IPS-15b (cell line): ENCODE measurements around the gene CCDC170.

Source experiments
- H3K27me3 ChIP-seq: one replicate; pipeline ENCODE4 v1.6.1; 2013; ENCODE audit warnings: low read length; ENCODE audit not compliant: control insufficient read depth, insufficient read depth
- H3K36me3 ChIP-seq: one replicate; pipeline ENCODE4 v1.6.1; 2013; ENCODE audit warnings: low read length; ENCODE audit not compliant: control insufficient read depth, insufficient read depth
- H3K4me1 ChIP-seq: one replicate; pipeline ENCODE4 v1.6.1; 2013; ENCODE audit warnings: mild to moderate bottlenecking, low read length; ENCODE audit not compliant: control insufficient read depth, insufficient read depth
- H3K4me3 ChIP-seq: one replicate; pipeline ENCODE4 v1.5.1; 2013; ENCODE audit warnings: low read depth, low read length
- H3K9ac ChIP-seq: one replicate; pipeline ENCODE4 v1.6.1; 2013; ENCODE audit warnings: low read depth, mild to moderate bottlenecking, low read length
- H3K9me3 ChIP-seq: one replicate; pipeline ENCODE4 v1.6.1; 2013; ENCODE audit warnings: mild to moderate bottlenecking, low read length; ENCODE audit not compliant: control insufficient read depth, insufficient read depth

The CCDC170 gene

DNA sequence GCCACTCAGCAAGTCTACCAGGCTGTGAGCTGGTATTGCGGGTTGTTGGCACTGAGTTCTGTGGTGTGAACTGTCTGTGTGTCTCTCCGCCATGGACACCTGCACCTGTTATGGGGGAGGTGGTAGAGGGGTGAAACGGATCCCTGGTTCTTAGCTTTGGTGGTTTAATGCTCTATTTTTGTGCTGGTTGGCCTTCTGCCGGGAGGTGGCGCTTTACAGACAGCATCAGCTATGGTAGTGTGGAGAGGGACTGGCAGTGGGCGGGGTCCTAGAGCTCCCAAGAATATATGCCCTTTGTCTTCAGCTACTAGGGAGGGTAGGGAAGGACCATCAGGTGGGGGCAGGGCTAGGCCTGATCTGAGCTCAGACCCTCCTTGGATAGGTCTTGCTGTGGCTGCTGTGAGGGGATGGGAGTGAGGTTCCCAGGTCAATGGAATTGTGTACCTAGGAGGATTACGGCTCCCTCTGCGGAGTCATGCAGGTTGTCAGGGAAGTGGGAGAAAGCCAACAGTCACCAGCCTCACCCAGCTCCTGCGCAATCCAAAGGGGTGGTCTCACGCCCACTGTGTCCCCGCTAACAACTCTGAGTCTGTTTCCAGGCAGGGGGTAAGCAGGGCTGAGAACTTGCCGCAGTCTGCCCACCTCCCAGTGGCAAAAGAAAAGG lies 154.3 kb downstream of the CCDC170 start:
- no peak overlapping the region for H3K9ac ChIP-seq
- H3K36me3 ChIP-seq: no peaks in the 10 kb centered on the region
- H3K4me1 ChIP-seq: peaks cover 4% of the 10 kb centered on the region
- no peak overlapping the region for H3K4me3 ChIP-seq
- no peaks in the 10 kb centered on the region for H3K9me3 ChIP-seq
- H3K27me3 ChIP-seq: no peaks in the 10 kb centered on the region

DNA sequence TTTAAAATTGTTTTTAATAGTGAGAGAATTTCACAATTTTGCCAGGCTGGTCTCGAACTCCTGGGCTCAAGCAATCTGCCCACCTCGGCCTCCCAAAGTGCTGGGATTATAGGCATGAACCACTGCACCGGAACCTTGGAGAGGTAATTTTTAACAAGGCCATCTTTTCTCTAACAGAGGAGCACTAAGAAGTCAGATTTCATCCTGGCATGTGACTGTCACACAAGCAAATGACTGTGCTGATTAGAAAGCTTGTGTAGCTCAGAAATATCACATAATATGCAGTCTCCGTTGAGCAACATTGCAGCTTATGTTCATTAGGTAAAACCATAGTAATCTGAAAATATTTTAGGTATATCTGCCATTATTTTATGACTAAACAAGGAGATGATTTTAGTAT lies 156.0 kb downstream of the CCDC170 start:
- peaks cover 4% of the 10 kb centered on the region for H3K4me1 ChIP-seq
- no peak overlapping the region for H3K4me3 ChIP-seq
- no peak overlapping the region for H3K9ac ChIP-seq
- H3K27me3 ChIP-seq: no peaks in the 10 kb centered on the region
- H3K36me3 ChIP-seq: no peaks in the 10 kb centered on the region
- H3K9me3 ChIP-seq: no peaks in the 10 kb centered on the region

DNA sequence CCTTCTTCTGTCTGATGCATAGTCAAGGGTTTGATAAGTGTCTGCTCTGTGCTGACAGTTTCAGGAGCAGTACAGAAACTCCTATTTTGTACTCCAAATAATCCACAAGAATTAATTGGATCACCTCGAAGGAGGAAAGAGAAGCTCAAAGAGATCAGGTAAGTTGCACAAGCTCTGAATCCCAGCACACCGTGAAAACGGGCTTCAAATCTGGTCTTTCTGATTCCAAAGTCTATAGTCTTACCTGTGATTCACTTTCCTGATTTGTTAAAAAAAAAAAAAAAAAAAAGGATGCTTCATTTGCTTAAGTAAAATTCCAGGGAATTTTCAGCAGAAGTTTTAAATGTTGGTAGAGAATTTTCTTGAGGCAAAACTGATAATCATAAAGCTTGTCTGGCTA lies 157.8 kb downstream of the CCDC170 start:
- no peaks in the 10 kb centered on the region for H3K27me3 ChIP-seq
- no peak overlapping the region for H3K9ac ChIP-seq
- no peaks in the 10 kb centered on the region for H3K9me3 ChIP-seq

DNA sequence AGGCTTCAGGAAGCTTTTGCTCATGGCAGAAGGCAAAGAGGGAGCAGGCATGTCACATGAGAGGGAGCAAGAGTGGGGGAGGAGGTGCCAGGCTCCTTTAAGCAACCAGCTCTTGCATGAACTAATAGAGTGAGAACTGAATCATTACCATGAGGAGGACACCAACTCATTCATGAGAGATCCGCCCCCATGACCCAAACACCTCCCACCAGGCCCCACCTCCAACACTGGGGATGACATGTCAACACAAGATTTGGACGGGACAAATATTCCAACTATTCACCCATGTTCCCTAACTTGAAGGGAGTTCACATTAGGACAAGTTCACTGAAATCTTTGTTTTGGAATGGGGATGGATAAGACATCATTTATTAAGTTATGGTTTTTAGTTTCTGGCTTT lies 158.5 kb downstream of the CCDC170 start:
- Histone ChIP-seq H3K9me3 (no peaks in the 10 kb centered on the region), H3K9ac (no peak overlapping the region), H3K27me3 (no peaks in the 10 kb centered on the region), H3K36me3 (no peaks in the 10 kb centered on the region), H3K4me3 (no peak overlapping the region), H3K4me1 (peaks cover 4% of the 10 kb centered on the region)

More for the DNA sequence above, 157.8 kb downstream of the CCDC170 start:
- no peaks in the 10 kb centered on the region for H3K36me3 ChIP-seq
- H3K4me3 ChIP-seq: no peak overlapping the region
- peaks cover 4% of the 10 kb centered on the region for H3K4me1 ChIP-seq

DNA sequence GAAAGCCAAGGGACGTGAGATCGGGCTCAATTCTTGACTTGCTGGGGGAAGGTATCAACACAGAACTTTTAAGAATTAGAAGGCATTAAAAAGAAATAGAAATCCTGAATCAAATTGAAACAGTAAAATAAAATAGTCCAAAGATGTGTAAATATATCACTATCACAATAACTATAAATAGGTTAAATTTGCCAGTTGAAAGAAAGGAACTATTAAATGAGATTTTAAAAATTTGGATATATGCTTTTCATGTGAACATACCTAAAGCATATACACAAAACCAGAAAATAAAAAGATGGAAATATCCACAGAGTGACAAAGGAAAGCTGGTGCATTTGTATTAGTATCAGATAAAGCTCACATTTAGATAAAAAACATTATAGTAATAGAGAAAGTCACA lies 161.3 kb downstream of the CCDC170 start:
- H3K4me3 ChIP-seq: no peak overlapping the region
- no peaks in the 10 kb centered on the region for H3K36me3 ChIP-seq
- H3K27me3 ChIP-seq: no peaks in the 10 kb centered on the region
- H3K9ac ChIP-seq: no peak overlapping the region
- no peaks in the 10 kb centered on the region for H3K4me1 ChIP-seq
- no peaks in the 10 kb centered on the region for H3K9me3 ChIP-seq

DNA sequence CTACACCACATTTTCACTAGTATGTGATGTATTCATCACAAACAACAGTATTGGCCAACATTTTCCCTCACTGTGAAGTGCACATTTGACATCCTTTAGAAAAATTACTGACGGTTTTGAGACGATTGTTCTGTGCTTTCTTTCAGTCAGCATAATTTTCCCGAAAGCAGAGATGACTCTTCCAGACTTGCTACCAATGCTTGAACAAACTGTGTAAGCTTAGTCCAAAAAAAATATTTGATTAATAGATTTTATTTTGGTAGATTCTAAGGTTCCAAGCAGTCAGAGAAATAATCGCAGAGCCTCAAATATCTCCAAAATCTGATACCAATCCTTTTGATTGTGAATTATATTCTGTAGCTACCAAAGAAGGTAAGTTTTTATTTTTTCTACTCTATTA lies 162.6 kb downstream of the CCDC170 start:
- H3K27me3 ChIP-seq: no peaks in the 10 kb centered on the region
- H3K9me3 ChIP-seq: no peaks in the 10 kb centered on the region
- H3K4me3 ChIP-seq: no peak overlapping the region
- H3K9ac ChIP-seq: no peak overlapping the region
- H3K4me1 ChIP-seq: no peaks in the 10 kb centered on the region
- no peaks in the 10 kb centered on the region for H3K36me3 ChIP-seq

DNA sequence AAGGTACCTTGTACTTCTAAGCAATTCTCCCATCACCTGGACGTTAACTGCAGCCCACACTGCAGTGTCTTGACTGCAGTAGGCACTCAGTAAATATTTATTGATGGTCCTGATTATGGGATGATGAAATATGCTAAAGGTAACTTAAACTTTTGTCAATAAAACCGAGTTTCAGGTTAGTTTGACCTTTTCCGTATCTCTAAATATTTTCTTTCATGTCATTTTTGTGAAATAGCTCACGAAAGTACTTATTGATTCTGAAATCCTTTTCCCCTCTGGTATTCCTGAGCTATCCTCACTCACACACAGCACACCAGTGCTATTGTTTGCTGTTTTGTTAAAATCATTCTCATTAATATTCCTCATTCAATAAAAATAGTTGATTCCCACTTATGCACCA lies 164.3 kb downstream of the CCDC170 start:
- no peak overlapping the region for H3K9ac ChIP-seq
- H3K4me3 ChIP-seq: no peak overlapping the region
- H3K9me3 ChIP-seq: no peaks in the 10 kb centered on the region
- H3K27me3 ChIP-seq: no peaks in the 10 kb centered on the region
- H3K36me3 ChIP-seq: no peaks in the 10 kb centered on the region
- H3K4me1 ChIP-seq: no peaks in the 10 kb centered on the region

DNA sequence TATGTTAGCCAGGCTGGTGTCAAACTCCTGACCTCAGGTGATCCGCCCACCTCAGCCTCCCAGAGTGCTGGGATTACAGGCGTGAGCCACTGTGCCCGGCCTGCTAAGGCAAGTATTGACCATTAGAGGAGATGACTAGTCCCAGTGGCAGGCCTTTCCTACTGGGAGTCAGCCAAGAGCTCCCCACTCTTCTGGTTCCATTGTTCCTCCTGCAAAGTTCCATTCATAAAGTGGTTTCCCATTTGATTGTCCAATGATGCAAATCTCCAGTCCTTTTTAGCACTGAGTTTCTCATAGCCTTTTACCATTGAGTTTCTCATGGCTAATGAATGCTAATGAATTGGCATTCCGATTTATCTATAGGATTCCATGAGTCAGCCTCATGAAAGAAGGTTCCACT lies 165.4 kb downstream of the CCDC170 start:
- H3K27me3 ChIP-seq: no peaks in the 10 kb centered on the region
- no peaks in the 10 kb centered on the region for H3K36me3 ChIP-seq
- H3K9ac ChIP-seq: no peak overlapping the region
- H3K9me3 ChIP-seq: no peaks in the 10 kb centered on the region
- no peaks in the 10 kb centered on the region for H3K4me1 ChIP-seq
- H3K4me3 ChIP-seq: no peak overlapping the region

DNA sequence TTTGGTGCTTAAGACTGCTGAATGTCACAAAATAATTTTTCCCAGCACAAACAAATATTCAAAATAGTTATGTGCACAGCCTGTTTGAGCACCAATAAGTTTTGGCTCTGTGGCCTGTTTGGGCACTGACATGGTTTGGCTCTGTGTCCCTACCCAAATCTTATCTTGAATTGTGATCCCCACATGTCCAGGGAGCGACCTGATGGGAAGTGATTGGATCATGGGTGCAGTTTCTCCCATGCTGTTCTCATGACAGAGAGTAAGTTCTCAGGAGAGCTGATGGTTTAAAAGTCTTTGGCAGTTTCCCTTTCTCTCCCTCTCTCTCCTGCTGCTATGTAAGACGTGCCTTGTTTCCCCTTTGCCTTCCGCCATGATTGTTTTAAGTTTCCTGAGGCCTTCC lies 167.7 kb downstream of the CCDC170 start:
- Histone ChIP-seq H3K4me3 (no peak overlapping the region), H3K36me3 (no peaks in the 10 kb centered on the region), H3K27me3 (no peaks in the 10 kb centered on the region), H3K4me1 (no peaks in the 10 kb centered on the region), H3K9ac (no peak overlapping the region), H3K9me3 (no peaks in the 10 kb centered on the region)

DNA sequence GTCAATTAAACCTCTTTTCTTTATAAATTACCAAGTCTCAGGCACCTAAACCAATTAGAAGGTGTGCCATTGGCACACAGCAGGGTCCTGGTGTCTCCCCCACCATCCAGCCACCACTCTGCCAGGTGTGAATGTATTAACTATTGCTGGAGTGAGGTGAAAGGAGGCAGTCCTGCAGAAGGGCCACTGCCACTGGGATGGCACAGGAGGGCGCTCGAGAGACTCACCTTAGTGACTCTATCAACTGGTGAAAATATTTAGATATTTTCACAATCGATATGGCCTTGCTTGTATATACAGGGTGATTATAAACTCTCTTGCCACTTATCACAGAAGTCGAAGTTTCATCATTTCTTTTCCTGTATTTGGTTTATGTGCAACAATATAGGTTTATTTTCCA lies 168.1 kb downstream of the CCDC170 start:
- no peaks in the 10 kb centered on the region for H3K4me1 ChIP-seq
- no peak overlapping the region for H3K4me3 ChIP-seq
- no peaks in the 10 kb centered on the region for H3K27me3 ChIP-seq
- no peaks in the 10 kb centered on the region for H3K36me3 ChIP-seq
- no peak overlapping the region for H3K9ac ChIP-seq
- H3K9me3 ChIP-seq: no peaks in the 10 kb centered on the region

DNA sequence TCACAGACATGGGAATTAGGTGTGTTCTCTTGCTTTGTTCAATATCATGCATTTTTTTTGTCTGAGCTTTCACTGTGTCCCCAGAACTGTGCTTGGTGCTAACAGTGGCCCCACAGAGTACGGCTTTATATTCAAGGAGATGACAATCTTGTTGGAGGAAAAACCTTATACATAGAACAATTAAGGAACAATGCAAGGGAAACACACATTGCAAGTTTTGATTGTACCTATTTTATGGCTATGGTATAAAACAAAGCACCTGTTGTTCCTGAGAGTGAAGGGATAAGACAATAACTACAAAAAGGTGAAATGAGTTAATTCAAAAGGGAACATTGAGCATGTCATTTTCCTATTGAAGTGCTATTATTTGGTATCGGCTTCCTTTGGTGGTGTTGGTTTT lies 169.7 kb downstream of the CCDC170 start:
- H3K9ac ChIP-seq: no peak overlapping the region
- H3K9me3 ChIP-seq: no peaks in the 10 kb centered on the region
- no peak overlapping the region for H3K4me3 ChIP-seq
- H3K27me3 ChIP-seq: no peaks in the 10 kb centered on the region
- H3K36me3 ChIP-seq: no peaks in the 10 kb centered on the region
- no peaks in the 10 kb centered on the region for H3K4me1 ChIP-seq

DNA sequence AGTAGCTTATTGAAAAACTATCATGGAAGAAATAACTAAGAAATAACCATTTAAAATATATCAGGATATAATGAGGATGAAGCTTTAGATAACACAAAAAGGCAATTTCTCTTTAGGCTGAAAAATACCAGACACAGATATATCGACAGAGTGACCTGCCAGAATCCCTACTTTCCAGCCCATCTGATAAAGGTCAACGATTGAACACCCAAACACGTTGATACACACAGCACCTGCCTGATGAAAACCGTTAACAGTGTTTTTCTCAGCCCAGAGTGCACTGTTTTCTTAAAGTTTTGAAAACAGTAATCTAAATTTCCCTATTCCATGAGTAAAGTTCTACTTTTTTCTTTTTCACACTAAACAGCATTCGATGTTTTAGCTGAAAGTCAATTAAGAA lies 170.6 kb downstream of the CCDC170 start:
- Histone ChIP-seq H3K4me3 (no peak overlapping the region), H3K4me1 (no peaks in the 10 kb centered on the region), H3K36me3 (no peaks in the 10 kb centered on the region), H3K9ac (no peak overlapping the region), H3K27me3 (no peaks in the 10 kb centered on the region), H3K9me3 (no peaks in the 10 kb centered on the region)
